Endothelial cell (in vitro differentiated cells): Measurements from ENCODE around the gene HACD1. TPM values are rescaled to one million over a fixed set of nuclear protein-coding genes. Genes with fewer than 3 reads are reported as not detected.
A peak's percentile ranks its signal among the peaks of the same experiment; 100 is the strongest.

Source experiments
- DNase-seq: peaks from one replicate; pipeline ENCODE4 v3.0.0; 2021; ENCODE audit warnings: low spot score
- H3K27ac Mint-ChIP-seq: one replicate; pipeline ENCODE4 v1.8.0; 2021; ENCODE audit warnings: mixed read lengths, inconsistent platforms; ENCODE audit not compliant: unreplicated experiment
- H3K27me3 Mint-ChIP-seq: one replicate; pipeline ENCODE4 v1.8.0; 2021; ENCODE audit warnings: mild to moderate bottlenecking, moderate library complexity, mixed read lengths, inconsistent platforms; ENCODE audit not compliant: unreplicated experiment
- H3K36me3 Mint-ChIP-seq: one replicate; pipeline ENCODE4 v1.8.0; 2021; ENCODE audit warnings: mild to moderate bottlenecking, low read depth, mixed read lengths, inconsistent platforms; ENCODE audit not compliant: unreplicated experiment
- H3K4me1 Mint-ChIP-seq: one replicate; pipeline ENCODE4 v1.8.0; 2021; ENCODE audit warnings: mild to moderate bottlenecking, mixed read lengths, inconsistent platforms; ENCODE audit not compliant: unreplicated experiment
- H3K4me3 Mint-ChIP-seq: one replicate; pipeline ENCODE4 v1.8.0; 2021; ENCODE audit warnings: mild to moderate bottlenecking, mixed read lengths, inconsistent platforms; ENCODE audit not compliant: unreplicated experiment
- H3K9me3 Mint-ChIP-seq: one replicate; pipeline ENCODE4 v1.8.0; 2021; ENCODE audit warnings: mixed read lengths, inconsistent platforms; ENCODE audit not compliant: unreplicated experiment
- CTCF ChIP-seq: fragments of 200-600 bp; sonication (generic); IDR thresholded peaks from one replicate; pipeline ENCODE4 v1.5.0; 2021; ENCODE audit warnings: antibody characterized with exemption; ENCODE audit not compliant: unreplicated experiment
- total RNA-seq: library from RNA; stranded (reverse); fragmentation: NEBNext Ultra II Directional; extraction: Animal tissue kit (Norgen Biotek cat#: 25700); gene quantifications from one replicate; pipeline ENCODE4 v1.2.1, GENCODE V29; 2021; ENCODE audit not compliant: unreplicated experiment

Gene HACD1
- total RNA-seq, 1 donor from 2014 or later, result 17.9 TPM

- DNase-seq, result no peak
- TF ChIP-seq CTCF, result no peak
- no peaks in the 10 kb centered on the region for H3K36me3 Mint-ChIP-seq
- no peaks in the 10 kb centered on the region for H3K9me3 Mint-ChIP-seq
- H3K4me3 Mint-ChIP-seq, result no peak overlapping the region
- no peak overlapping the region for H3K27ac Mint-ChIP-seq
- H3K27me3 Mint-ChIP-seq, result no peaks in the 10 kb centered on the region
- H3K4me1 Mint-ChIP-seq, result no peaks in the 10 kb centered on the region
These were observed 9.5 kb upstream of the HACD1 start for GRCh38 chr10:17626656-17627055.

GRCh38 chr10:17624996-17625395 lies 7.8 kb upstream of the HACD1 start:
- no peak for TF ChIP-seq CTCF
- no peak overlapping the region for H3K27ac Mint-ChIP-seq
- H3K36me3 Mint-ChIP-seq, result no peaks in the 10 kb centered on the region
- H3K27me3 Mint-ChIP-seq, result no peaks in the 10 kb centered on the region
- no peak overlapping the region for H3K4me3 Mint-ChIP-seq
- no peak for DNase-seq
- H3K4me1 Mint-ChIP-seq, result no peaks in the 10 kb centered on the region
- no peaks in the 10 kb centered on the region for H3K9me3 Mint-ChIP-seq

- peaks cover 4% of the 10 kb centered on the region for H3K27me3 Mint-ChIP-seq
- no peak for TF ChIP-seq CTCF
- no peak for DNase-seq
- no peaks in the 10 kb centered on the region for H3K9me3 Mint-ChIP-seq
- no peak overlapping the region for H3K4me3 Mint-ChIP-seq
- H3K27ac Mint-ChIP-seq, result no peak overlapping the region
- peaks cover 4% of the 10 kb centered on the region for H3K4me1 Mint-ChIP-seq
- H3K36me3 Mint-ChIP-seq, result peaks cover 4% of the 10 kb centered on the region
These were observed 4.9 kb upstream of the HACD1 start for GRCh38 chr10:17622061-17622460.

GRCh38 chr10:17616403-17617030 lies 657 bp downstream of the HACD1 start:
- no peak for TF ChIP-seq CTCF
- Mint-ChIP-seq H3K4me1 (peaks cover 4% of the 10 kb centered on the region), H3K27ac (no peak overlapping the region), H3K4me3 (peak overlapping the region; percentile 82), H3K36me3 (peaks cover 4% of the 10 kb centered on the region), H3K27me3 (peaks cover 4% of the 10 kb centered on the region), H3K9me3 (no peaks in the 10 kb centered on the region)
- DNase-seq, result peak; percentile 62

GRCh38 chr10:17609523-17610079 lies 7.6 kb downstream of the HACD1 start:
- Mint-ChIP-seq H3K9me3 (no peaks in the 10 kb centered on the region), H3K27me3 (no peaks in the 10 kb centered on the region), H3K27ac (no peak overlapping the region), H3K36me3 (no peaks in the 10 kb centered on the region), H3K4me3 (no peak overlapping the region), H3K4me1 (no peaks in the 10 kb centered on the region)
- no peak for DNase-seq
- TF ChIP-seq CTCF, result no peak
